Sigmoid colon (tissue), 7 donors: ENCODE measurements around the gene GNB3. TPM values are rescaled to one million over a fixed set of nuclear protein-coding genes. Genes with fewer than 3 reads are reported as not detected.

ENCODE experiments used
- DNase-seq: peaks from one replicate; pipeline ENCODE4 v3.0.0-alpha.2; 2019
- H3K27ac ChIP-seq, 4 donors: fragments of 200-600 bp; sonication (generic); one replicate each; pipeline ENCODE4 v1.5.1; 2016 to 2019; ENCODE audit warnings: mild to moderate bottlenecking in 1 of 4
- H3K27me3 ChIP-seq, 3 donors: fragments of 200-600 bp; sonication (generic); one replicate each; pipeline ENCODE4 v1.5.1; 2019; ENCODE audit warnings: mild to moderate bottlenecking in 1 of 3
- H3K36me3 ChIP-seq, 4 donors: fragments of 200-600 bp; sonication (generic); one replicate each; pipeline ENCODE4 v1.5.1; 2016 to 2019
- H3K4me1 ChIP-seq, 4 donors: fragments of 200-600 bp; sonication (generic); one replicate each; pipeline ENCODE4 v1.5.1; 2017 to 2019
- H3K4me3 ChIP-seq, 4 donors: fragments of 200-600 bp; sonication (generic); one replicate each; pipeline ENCODE4 v1.5.1; 2017 to 2019; ENCODE audit warnings: mild to moderate bottlenecking in 2 of 4, moderate library complexity in 1 of 4
- H3K9me3 ChIP-seq, 4 donors: fragments of 200-600 bp in 3 of 4; sonication (generic) in 3 of 4; one replicate each; pipeline versions ENCODE4 v1.5.1 to v1.6.1; 2013 to 2019
- EP300 ChIP-seq, 4 donors: sonication (generic); formaldehyde crosslinking; IDR thresholded peaks; one replicate each; pipeline ENCODE4 v1.6.1; 2017; ENCODE audit warnings: antibody characterized with exemption in 4 of 4
- POLR2A ChIP-seq, 2 donors: fragments of 450-650 bp; IDR thresholded peaks; one replicate each; pipeline ENCODE4 v1.6.1; 2016; ENCODE audit warnings: antibody characterized with exemption in 2 of 2, mild to moderate bottlenecking in 2 of 2, moderate library complexity in 2 of 2
- POLR2AphosphoS5 ChIP-seq, 4 donors: sonication (generic); formaldehyde crosslinking; IDR thresholded peaks; one replicate each; pipeline ENCODE4 v1.6.1; 2017; ENCODE audit warnings: antibody characterized with exemption in 4 of 4
- WGBS, 2 donors: extraction: QIAGEN DNeasy Blood & Tissue Kit; methylation state at CpG; one replicate each; pipeline ENCODE4 v1.1.7; 2013; 5-methylcytosine and 5-hydroxymethylcytosine counted together
- intact Hi-C: fragments of 100-400 bp; cut with DNase I; formaldehyde crosslinking; loops from one replicate; pipeline ENCODE4 v1.15.1; 2023
- polyA plus RNA-seq, 3 donors: library from polyadenylated mRNA; stranded (reverse); fragments of 200-250 nt; gene quantifications; one replicate each; pipeline ENCODE4 v1.2.3, GENCODE V29; 2013
- total RNA-seq, 4 donors: library from RNA; depleted of rRNA; stranded (reverse); fragments of >200 nt; gene quantifications; one replicate each; pipeline ENCODE4 v1.1.0, GENCODE V29; 2016
- TF ChIP-seq, protein P1 (sequence below), 4 experiments: fragments of 450-650 bp in 3 of 4; fragments of 200-600 bp in 1 of 4; IDR thresholded peaks; one replicate each; pipeline ENCODE4 v1.5.1; 2016 to 2019; ENCODE audit warnings: antibody characterized with exemption in 4 of 4, mild to moderate bottlenecking in 3 of 4, moderate library complexity in 2 of 4
- donor health status: healthy with polysubstance abuse.
- donor health status: Bipolar disorder and iron deficiency.
- donor health status: healthy.

The GNB3 gene
- total and polyA plus RNA-seq, 7 donors: 0.36 to 8.9 (median 1.2) TPM

DNA sequence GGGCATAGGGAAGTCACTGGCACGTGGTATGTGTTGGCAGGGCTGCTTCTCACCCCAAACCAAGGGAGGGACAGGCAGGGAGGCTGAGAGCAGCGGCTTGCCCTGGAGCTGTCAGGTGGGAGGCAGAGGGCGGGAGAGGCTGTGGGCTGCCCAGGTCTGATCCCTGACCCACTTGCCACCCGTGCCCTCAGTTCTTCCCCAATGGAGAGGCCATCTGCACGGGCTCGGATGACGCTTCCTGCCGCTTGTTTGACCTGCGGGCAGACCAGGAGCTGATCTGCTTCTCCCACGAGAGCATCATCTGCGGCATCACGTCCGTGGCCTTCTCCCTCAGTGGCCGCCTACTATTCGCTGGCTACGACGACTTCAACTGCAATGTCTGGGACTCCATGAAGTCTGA is 4.7 kb downstream of the GNB3 start:
- DNase-seq: no peak
- no peak overlapping the region for H3K27ac ChIP-seq
- WGBS, 2 donors: 93% methylated on average over 17 of the region's 17 CpGs
- H3K36me3 ChIP-seq: peaks cover 0 to 47% (median 5%) of the 10 kb centered on the region in 4 donors
- H3K9me3 ChIP-seq: no peaks in the 10 kb centered on the region
- TF ChIP-seq POLR2A (IDR thresholded peaks at IDR 0.05) (no peak), EP300 (IDR thresholded peaks at IDR 0.05) (no peak), POLR2AphosphoS5 (IDR thresholded peaks at IDR 0.05) (no peak)
- TF ChIP-seq, protein P1, sequence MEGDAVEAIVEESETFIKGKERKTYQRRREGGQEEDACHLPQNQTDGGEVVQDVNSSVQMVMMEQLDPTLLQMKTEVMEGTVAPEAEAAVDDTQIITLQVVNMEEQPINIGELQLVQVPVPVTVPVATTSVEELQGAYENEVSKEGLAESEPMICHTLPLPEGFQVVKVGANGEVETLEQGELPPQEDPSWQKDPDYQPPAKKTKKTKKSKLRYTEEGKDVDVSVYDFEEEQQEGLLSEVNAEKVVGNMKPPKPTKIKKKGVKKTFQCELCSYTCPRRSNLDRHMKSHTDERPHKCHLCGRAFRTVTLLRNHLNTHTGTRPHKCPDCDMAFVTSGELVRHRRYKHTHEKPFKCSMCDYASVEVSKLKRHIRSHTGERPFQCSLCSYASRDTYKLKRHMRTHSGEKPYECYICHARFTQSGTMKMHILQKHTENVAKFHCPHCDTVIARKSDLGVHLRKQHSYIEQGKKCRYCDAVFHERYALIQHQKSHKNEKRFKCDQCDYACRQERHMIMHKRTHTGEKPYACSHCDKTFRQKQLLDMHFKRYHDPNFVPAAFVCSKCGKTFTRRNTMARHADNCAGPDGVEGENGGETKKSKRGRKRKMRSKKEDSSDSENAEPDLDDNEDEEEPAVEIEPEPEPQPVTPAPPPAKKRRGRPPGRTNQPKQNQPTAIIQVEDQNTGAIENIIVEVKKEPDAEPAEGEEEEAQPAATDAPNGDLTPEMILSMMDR (IDR thresholded peaks at IDR 0.05): no peak
- H3K4me3 ChIP-seq: no peak overlapping the region
- intact Hi-C loops: no loop called here
- no peaks in the 10 kb centered on the region for H3K4me1 ChIP-seq
- H3K27me3 ChIP-seq: no peaks in the 10 kb centered on the region

GRCh38 chr12:6846316-6846869 is 5.7 kb downstream of the GNB3 start:
- TF ChIP-seq POLR2A (IDR thresholded peaks at IDR 0.05) (no peak), EP300 (IDR thresholded peaks at IDR 0.05) (no peak), POLR2AphosphoS5 (IDR thresholded peaks at IDR 0.05) (no peak)
- TF ChIP-seq, protein P1 (IDR thresholded peaks at IDR 0.05): no peak
- Histone ChIP-seq H3K4me3 (no peak overlapping the region), H3K27ac (no peak overlapping the region), H3K9me3 (no peaks in the 10 kb centered on the region), H3K36me3 (peaks cover 0 to 47% (median 5%) of the 10 kb centered on the region in 4 donors), H3K4me1 (peaks cover 0 to 5% (median 2%) of the 10 kb centered on the region in 4 donors), H3K27me3 (no peaks in the 10 kb centered on the region)
- intact Hi-C loops: no loop called here
- no peak for DNase-seq
- 91 to 92% methylated on average over 7 of the region's 7 CpGs for WGBS, 2 donors

DNA sequence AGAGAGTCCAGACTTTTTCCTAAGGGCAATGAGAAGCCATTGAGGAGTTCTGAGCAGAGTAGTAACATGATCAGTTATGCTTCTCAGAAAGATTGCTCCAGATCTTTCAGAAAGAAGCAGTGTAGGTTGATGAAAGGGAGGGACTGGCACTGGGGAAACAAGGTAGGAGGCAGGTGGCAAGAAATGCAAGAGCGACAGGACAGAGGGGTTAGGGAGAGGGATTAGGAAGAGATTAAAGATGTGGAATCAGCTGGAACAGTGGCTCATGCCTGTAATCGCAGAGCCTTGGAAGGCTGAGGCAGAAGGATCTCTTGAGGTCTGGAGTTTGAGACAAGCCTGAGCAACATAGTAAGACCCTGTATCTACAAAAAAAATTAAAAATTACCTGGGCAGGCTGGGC is 7.0 kb downstream of the GNB3 start:
- H3K9me3 ChIP-seq: no peaks in the 10 kb centered on the region
- TF ChIP-seq POLR2AphosphoS5 (IDR thresholded peaks at IDR 0.05) (no peak), EP300 (IDR thresholded peaks at IDR 0.05) (no peak)
- TF ChIP-seq, protein P1 (IDR thresholded peaks at IDR 0.05): no peak
- no peak overlapping the region for H3K4me3 ChIP-seq
- peaks cover 0 to 6% (median 3%) of the 10 kb centered on the region in 4 donors for H3K4me1 ChIP-seq
- 93 to 96% methylated on average over 2 of the region's 2 CpGs for WGBS, 2 donors
- intact Hi-C loops: no loop called here
- DNase-seq: no peak
- H3K36me3 ChIP-seq: peaks cover 0 to 47% (median 5%) of the 10 kb centered on the region in 4 donors
- H3K27me3 ChIP-seq: no peaks in the 10 kb centered on the region
- no peak overlapping the region for H3K27ac ChIP-seq

DNA sequence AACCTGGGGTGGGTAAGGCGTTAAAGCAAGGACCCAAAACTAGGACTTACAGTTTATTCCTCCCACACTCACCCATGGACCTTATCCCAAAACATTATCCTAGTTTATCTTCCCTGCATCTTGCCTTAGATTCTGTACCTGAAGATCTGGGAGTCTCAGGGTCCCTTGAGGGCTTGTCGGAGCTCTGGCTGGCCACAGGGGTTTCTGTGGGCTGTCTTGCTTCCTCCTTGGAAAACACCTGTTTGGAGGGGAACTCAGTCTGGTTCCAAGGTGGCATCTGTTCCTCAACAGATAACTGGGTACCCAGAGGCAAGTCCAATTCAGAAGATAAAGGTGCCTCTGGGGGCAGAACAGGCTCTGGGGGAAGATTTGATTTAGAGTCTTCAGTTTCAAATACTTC is 8.7 kb downstream of the GNB3 start:
- Histone ChIP-seq H3K27ac (no peak overlapping the region), H3K4me3 (no peak overlapping the region), H3K27me3 (no peaks in the 10 kb centered on the region), H3K4me1 (peaks cover 0 to 22% (median 15%) of the 10 kb centered on the region in 4 donors), H3K9me3 (no peaks in the 10 kb centered on the region), H3K36me3 (peaks cover 0 to 44% (median 5%) of the 10 kb centered on the region in 4 donors)
- no peak for DNase-seq
- TF ChIP-seq, protein P1 (IDR thresholded peaks at IDR 0.05): no peak
- TF ChIP-seq POLR2AphosphoS5 (IDR thresholded peaks at IDR 0.05) (no peak), POLR2A (IDR thresholded peaks at IDR 0.05) (no peak), EP300 (IDR thresholded peaks at IDR 0.05) (no peak)
- intact Hi-C loops: no loop called here
- WGBS, 2 donors: 79 to 90% methylated on average over 2 of the region's 2 CpGs
